ENCODE measurements around the gene DCHS2.

The DCHS2 gene

GRCh38 chr4:154450966-154451365 lies 40.6 kb downstream of the DCHS2 start:
- no peak for DNase-seq

- no peak for DNase-seq
Measured at GRCh38 chr4:154444958-154445357, 46.6 kb downstream of the DCHS2 start.

GRCh38 chr4:154441982-154442381 lies 49.6 kb downstream of the DCHS2 start:
- DNase-seq: no peak

- no peak for DNase-seq
Measured at GRCh38 chr4:154441124-154441523, 50.5 kb downstream of the DCHS2 start.

- DNase-seq: no peak
Measured at GRCh38 chr4:154439224-154439623, 52.4 kb downstream of the DCHS2 start.

GRCh38 chr4:154435895-154436294 lies 55.7 kb downstream of the DCHS2 start:
- no peak for DNase-seq

- DNase-seq: no peak
Measured at GRCh38 chr4:154433543-154433942, 58.1 kb downstream of the DCHS2 start.

- no peak for DNase-seq
Measured at GRCh38 chr4:154429176-154429575, 62.4 kb downstream of the DCHS2 start.

- DNase-seq: no peak
Measured at GRCh38 chr4:154427149-154427548, 64.5 kb downstream of the DCHS2 start.

GRCh38 chr4:154425514-154425913 lies 66.1 kb downstream of the DCHS2 start:
- peak; percentile 63 for DNase-seq

GRCh38 chr4:154424810-154425484 lies 66.7 kb downstream of the DCHS2 start:
- no peak for DNase-seq

GRCh38 chr4:154422152-154422551 lies 69.4 kb downstream of the DCHS2 start:
- DNase-seq: no peak

GRCh38 chr4:154421618-154422017 lies 70.0 kb downstream of the DCHS2 start:
- no peak for DNase-seq

GRCh38 chr4:154417373-154417673 lies 74.3 kb downstream of the DCHS2 start:
- DNase-seq: no peak

- DNase-seq: peak; percentile 75
Measured at GRCh38 chr4:154416190-154416547, 75.4 kb downstream of the DCHS2 start.

GRCh38 chr4:154415313-154415712 lies 76.3 kb downstream of the DCHS2 start:
- DNase-seq: no peak

GRCh38 chr4:154414796-154415195 lies 76.8 kb downstream of the DCHS2 start:
- no peak for DNase-seq

- no peak for DNase-seq
Measured at GRCh38 chr4:154414371-154414770, 77.2 kb downstream of the DCHS2 start.

- DNase-seq: no peak
Measured at GRCh38 chr4:154407443-154407842, 84.2 kb downstream of the DCHS2 start.

GRCh38 chr4:154406018-154406795 lies 85.4 kb downstream of the DCHS2 start:
- no peak for DNase-seq

- peak; percentile 19 for DNase-seq
Measured at GRCh38 chr4:154399259-154399974, 92.2 kb downstream of the DCHS2 start.

- no peak for DNase-seq
Measured at GRCh38 chr4:154390324-154390723, 101.3 kb downstream of the DCHS2 start.

GRCh38 chr4:154389148-154389547 lies 102.5 kb downstream of the DCHS2 start:
- no peak for DNase-seq

GRCh38 chr4:154384012-154384411 lies 107.6 kb downstream of the DCHS2 start:
- no peak for DNase-seq

Measured in retina (tissue), 1 donor.